Measurements from ENCODE around the gene CAMKMT.

CAMKMT gene

DNA sequence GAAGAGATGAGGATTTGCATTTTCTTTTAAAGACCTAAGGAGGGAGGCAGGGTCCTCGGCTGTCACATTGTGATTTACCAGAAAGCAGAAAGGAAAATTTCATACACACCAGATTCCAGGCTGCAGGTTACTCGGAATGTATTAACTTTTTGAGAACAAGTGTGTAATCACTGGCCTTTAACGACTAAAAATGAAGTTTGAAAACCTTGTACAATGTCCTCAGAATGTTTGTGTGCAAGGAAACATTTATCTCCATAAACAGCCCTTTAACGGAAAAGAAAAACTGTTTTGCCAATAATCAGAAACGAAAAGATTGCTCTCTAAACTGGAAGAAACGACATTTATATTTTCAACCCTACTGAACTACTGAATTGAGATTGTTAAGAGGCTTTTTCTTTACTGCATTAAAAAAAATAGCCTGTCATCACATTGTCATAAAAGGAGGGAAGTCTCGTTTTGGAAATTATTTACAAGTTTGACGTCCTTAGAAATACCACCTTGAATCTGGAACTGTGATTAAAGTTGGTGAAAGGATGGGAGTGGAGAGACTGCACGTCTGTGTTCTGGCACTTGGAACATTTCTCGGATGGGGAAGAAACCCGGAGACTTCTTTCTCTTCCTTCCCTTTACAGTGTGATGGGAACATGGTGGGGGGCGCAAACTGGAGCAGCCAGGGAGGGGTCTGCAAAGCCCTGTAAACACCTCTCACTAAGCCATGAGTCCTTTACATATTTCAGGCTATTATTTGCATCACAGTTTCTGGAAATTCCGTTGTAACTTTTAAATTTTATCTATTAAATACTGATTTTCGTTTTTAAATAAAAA is 445.7 kb downstream of the CAMKMT start:
- no peak for DNase-seq

DNA sequence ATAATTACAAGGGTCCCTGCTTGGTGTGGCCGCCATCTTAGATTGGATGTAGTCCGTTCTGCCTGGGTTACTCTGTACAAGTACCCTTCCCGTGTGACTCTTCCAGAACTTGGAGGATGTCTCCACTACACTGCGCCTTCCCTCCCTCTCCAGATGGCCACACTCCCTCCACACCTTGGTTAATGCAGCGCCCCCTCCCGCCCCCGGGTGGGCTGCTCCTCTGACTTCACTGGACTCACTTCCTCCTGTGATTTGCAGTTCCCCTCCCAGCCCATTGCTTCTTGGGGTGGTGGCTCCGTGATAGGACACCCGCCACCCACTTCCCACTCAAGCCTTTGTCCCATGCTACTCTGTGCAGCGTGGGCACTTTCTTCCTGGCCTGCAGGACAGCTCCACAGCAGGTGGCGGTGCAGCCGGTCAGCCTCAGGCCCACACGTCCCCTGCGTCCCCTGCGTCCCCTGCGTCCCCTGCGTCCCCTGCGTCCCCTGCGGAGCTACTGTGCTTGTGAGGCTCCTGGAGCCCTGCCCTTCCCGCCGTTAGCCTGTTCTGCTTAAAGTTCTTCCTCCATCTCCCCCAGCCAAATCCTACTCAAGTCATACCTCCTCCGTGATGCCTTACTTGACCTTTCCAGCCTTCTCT is 449.3 kb downstream of the CAMKMT start:
- DNase-seq, result no peak

DNA sequence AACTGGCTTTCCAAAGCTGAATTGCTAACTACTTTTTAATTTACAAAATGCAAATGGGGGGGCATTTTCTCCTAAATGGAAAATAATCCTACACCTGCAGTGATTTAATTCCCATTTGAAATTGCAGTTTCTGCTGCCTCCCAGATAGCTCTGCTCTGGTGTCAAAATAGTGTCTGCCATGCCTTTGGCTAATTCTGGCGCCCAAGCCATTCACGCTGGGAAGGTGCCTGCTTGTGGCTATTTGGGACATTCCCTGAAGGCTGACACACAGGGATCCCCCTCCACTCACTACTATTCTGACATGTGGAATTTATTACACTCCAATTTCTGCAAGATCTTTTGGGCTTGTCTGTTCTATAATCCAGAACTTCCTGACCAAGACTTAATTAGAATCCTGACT is 451.4 kb downstream of the CAMKMT start:
- no peak for DNase-seq

DNA sequence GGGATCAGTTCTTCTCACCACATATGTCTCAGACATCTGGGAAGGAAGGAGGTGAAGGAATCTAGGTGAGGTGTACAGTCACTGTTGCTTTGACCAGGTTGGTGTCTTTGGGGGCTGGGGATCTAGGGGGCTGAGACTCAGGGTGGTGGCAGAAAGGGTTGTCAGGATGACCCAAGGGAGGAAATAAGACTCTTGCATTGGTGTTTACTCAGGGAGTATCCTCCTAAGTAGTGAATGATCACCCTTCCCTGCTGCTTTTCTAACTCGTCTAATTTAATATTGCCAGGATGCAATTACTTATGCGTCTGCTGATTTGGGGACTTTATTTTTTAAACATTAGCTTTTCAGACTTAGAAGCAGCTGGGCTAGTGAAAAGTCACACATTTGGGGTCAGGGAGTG is 451.9 kb downstream of the CAMKMT start:
- no peak for DNase-seq

DNA sequence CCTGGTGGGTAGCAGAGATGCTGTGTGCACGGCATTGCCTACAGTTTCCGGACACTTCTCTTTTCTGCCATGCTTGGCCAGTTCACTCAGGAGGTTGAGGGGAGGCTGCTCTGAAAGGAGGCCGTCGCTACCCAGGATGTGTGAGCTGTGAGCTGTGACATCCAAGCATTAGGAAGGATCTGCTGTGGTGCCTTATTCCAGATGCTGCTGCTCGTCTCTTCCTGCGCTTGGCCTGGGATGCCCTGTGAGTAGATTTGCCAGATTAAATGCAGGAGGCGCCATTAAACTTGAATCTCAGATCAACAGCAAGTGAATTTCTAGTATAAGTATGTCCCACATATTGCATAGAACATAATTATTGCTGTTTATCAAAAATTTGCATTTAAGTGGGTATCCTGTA is 455.5 kb downstream of the CAMKMT start:
- DNase-seq, result no peak

DNA sequence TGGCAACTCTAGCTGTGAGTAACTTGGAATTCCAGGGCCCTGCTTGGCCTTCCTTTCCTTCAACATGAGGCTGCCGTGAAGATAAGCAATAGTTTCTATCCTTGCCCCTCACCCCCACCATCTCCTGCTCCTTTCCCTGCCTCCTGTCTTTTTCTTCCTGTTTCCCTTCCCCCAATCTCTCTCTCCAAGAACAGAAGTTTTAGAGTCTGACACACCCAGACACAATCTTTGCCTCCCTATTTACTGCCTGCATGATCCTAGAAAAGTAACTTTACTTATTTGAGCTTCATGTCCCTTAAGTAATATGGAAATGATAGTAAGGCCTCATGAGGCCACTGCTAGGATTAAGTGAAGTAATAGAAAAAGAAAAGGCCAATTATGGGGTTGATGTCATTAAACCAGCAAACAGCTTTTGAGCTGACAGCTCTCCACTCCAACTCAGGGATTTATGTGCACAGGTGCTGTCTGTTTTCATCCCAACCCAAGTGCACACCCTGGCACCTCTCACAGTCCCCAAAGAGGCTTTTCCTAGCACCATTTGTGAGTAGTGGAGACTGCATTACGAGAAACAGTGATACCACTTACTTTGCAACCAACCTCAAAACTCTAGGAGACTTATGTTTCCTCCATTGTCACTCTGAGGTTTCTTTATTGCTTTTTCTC is 456.1 kb downstream of the CAMKMT start:
- no peak for DNase-seq

DNA sequence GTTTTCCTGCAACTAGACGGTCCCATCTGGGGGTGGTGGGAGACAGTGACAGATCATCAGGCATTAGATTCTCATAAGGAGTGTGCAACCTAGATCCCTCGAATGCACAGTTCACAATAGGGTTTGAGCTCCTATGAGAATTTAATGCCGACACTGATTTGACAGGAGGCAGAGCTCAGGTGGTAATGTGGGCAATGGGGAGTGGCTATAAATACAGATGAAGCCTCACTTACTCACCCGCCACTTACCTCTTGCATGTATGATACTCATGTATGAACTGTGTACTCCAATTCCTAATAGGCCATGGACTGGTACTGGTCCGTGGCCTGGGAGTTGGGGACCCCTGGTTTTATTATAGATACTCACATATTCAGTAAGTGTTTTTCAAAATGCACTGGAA is 457.3 kb downstream of the CAMKMT start:
- no peak for DNase-seq

DNA sequence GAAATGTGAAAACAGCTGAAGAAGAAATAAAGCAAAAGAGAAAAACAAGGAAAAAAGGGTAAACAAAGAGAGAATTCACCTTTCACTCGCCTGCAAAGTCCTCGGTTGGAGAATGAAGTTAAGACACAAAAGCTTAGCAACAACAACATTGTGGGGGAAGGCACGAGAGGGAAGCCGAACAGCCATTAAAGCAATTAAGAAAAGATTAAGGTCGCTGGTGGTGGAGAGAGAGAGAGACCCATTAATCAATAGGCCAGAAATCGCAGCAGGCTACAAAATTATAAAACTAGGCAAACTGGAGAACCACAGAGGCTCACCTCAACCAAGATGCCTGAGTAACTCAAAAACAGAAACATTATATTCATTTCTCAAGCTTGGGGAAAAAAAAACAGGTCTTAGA is 459.8 kb downstream of the CAMKMT start:
- no peak for DNase-seq

DNA sequence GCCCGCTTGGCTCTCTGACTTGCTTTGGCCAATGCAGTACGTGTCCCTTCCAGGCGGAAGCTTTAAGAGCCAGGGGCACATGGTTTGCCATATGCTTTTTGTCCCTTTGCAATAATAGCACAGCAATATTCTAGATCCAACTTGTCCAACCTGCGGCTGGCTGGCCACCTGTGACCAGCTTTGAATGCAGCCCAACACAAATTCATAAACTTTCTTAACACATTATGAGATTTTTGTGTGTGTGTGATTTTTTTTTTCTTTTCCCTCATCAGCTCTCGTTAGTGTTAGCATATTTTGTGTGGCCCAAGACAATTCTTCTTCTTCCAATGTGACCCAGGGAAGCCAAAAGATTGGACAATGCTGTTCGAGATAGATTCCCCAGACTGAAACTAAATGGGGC is 460.4 kb downstream of the CAMKMT start:
- no peak for DNase-seq

All from CD4-positive, alpha-beta T cell treated with Interleukin-4 for 1 hour (primary cell).